ENCODE measurements around the gene TMEM176B.
"Not testable (repeated sequence)": the region's sequence is repeated elsewhere in the genome, so short reads cannot be mapped to it uniquely, and the experiment has no call there.

TMEM176B gene

GRCh38 chr7:150824379-150825177 lies 24.4 kb upstream of the TMEM176B start:
- no peak overlapping the region for H3K4me3 ChIP-seq
- no peaks in the 10 kb centered on the region for H4K20me1 ChIP-seq
- no peak overlapping the region for H3K4me2 ChIP-seq
- H3K9ac ChIP-seq = no peak overlapping the region
- no peaks in the 10 kb centered on the region for H3K27me3 ChIP-seq
- H3K36me3 ChIP-seq = no peaks in the 10 kb centered on the region
- H3K27ac ChIP-seq = no peak overlapping the region
- peaks cover 0 to 23% (median 3%) of the 10 kb centered on the region in 10 experiments; a peak in 7 of 20 replicates for H3K4me1 ChIP-seq
- H3K9me3 ChIP-seq (replicated peaks in 1 of 11) = peaks cover 0 to 13% (median 0%) of the 10 kb centered on the region in 11 experiments; a peak in 5 of 22 replicates
- TF ChIP-seq Cebpa-rat (IDR thresholded peaks at IDR 0.05) = no peak

GRCh38 chr7:150823484-150824126 lies 23.4 kb upstream of the TMEM176B start:
- Histone ChIP-seq H3K27me3 (no peaks in the 10 kb centered on the region), H3K4me1 (peaks cover 0 to 21% (median 0%) of the 10 kb centered on the region in 10 experiments; a peak in 1 of 20 replicates), H4K20me1 (no peaks in the 10 kb centered on the region), H3K27ac (no peak overlapping the region), H3K36me3 (no peaks in the 10 kb centered on the region), H3K4me3 (no peak overlapping the region), H3K9ac (no peak overlapping the region), H3K9me3 (replicated peaks in 1 of 11) (peaks cover 0 to 13% (median 0%) of the 10 kb centered on the region in 11 experiments; a peak in 5 of 22 replicates), H3K4me2 (no peak overlapping the region)
- TF ChIP-seq Cebpa-rat (IDR thresholded peaks at IDR 0.05) = no peak

GRCh38 chr7:150823043-150823442 lies 22.9 kb upstream of the TMEM176B start:
- no peak overlapping the region for H3K4me3 ChIP-seq
- peaks cover 0 to 13% (median 0%) of the 10 kb centered on the region in 11 experiments; a peak in 5 of 22 replicates for H3K9me3 ChIP-seq (replicated peaks in 1 of 11)
- peaks cover 0 to 21% (median 0%) of the 10 kb centered on the region in 10 experiments; a peak in 1 of 20 replicates for H3K4me1 ChIP-seq
- H3K9ac ChIP-seq = no peak overlapping the region
- H3K36me3 ChIP-seq = no peaks in the 10 kb centered on the region
- H4K20me1 ChIP-seq = no peaks in the 10 kb centered on the region
- no peak overlapping the region for H3K27ac ChIP-seq
- H3K27me3 ChIP-seq = no peaks in the 10 kb centered on the region
- TF ChIP-seq Cebpa-rat (IDR thresholded peaks at IDR 0.05) = no peak
- H3K4me2 ChIP-seq = peak overlapping the region in 2 of 11 experiments; percentile 11 to 55; a peak in 3 of 22 replicates

- no peaks in the 10 kb centered on the region for H3K36me3 ChIP-seq
- peaks cover 0 to 21% (median 0%) of the 10 kb centered on the region in 10 experiments; a peak in 1 of 20 replicates for H3K4me1 ChIP-seq
- H3K27ac ChIP-seq = no peak overlapping the region
- no peaks in the 10 kb centered on the region for H4K20me1 ChIP-seq
- TF ChIP-seq Cebpa-rat (IDR thresholded peaks at IDR 0.05) = no peak
- no peak overlapping the region for H3K9ac ChIP-seq
- no peaks in the 10 kb centered on the region for H3K27me3 ChIP-seq
- no peak overlapping the region for H3K4me3 ChIP-seq
- peak overlapping the region in 1 of 11 experiments; percentile 23; a peak in 1 of 22 replicates for H3K4me2 ChIP-seq
- peaks cover 11 to 25% (median 13%) of the 10 kb centered on the region in 11 experiments for H3K9me3 ChIP-seq (replicated peaks in 1 of 11)
Observed at GRCh38 chr7:150820578-150821198, 20.5 kb upstream of the TMEM176B start.

- no peaks in the 10 kb centered on the region for H4K20me1 ChIP-seq
- no peak overlapping the region for H3K9ac ChIP-seq
- no peaks in the 10 kb centered on the region for H3K27me3 ChIP-seq
- H3K27ac ChIP-seq = no peak overlapping the region
- TF ChIP-seq Cebpa-rat (IDR thresholded peaks at IDR 0.05) = no peak
- H3K4me2 ChIP-seq = peak overlapping the region in 2 of 11 experiments; percentile 10 to 23; a peak in 2 of 22 replicates
- H3K36me3 ChIP-seq = no peaks in the 10 kb centered on the region
- peaks cover 17 to 30% (median 17%) of the 10 kb centered on the region in 11 experiments for H3K9me3 ChIP-seq (replicated peaks in 1 of 11)
- peaks cover 0 to 21% (median 0%) of the 10 kb centered on the region in 10 experiments; a peak in 1 of 20 replicates for H3K4me1 ChIP-seq
- H3K4me3 ChIP-seq = no peak overlapping the region
Observed at GRCh38 chr7:150820148-150820547, 20.0 kb upstream of the TMEM176B start.

GRCh38 chr7:150818971-150819370 lies 18.8 kb upstream of the TMEM176B start:
- Histone ChIP-seq H3K27ac (no peak overlapping the region), H3K9me3 (replicated peaks in 1 of 11) (peaks cover 24 to 40% (median 25%) of the 10 kb centered on the region in 11 experiments), H3K4me1 (peaks cover 0 to 21% (median 0%) of the 10 kb centered on the region in 10 experiments; a peak in 1 of 20 replicates), H4K20me1 (no peaks in the 10 kb centered on the region), H3K4me3 (no peak overlapping the region), H3K4me2 (no peak overlapping the region; a peak in 2 of 22 replicates), H3K36me3 (no peaks in the 10 kb centered on the region), H3K27me3 (no peaks in the 10 kb centered on the region), H3K9ac (no peak overlapping the region)
- TF ChIP-seq Cebpa-rat (IDR thresholded peaks at IDR 0.05) = no peak

GRCh38 chr7:150814328-150815001 lies 14.3 kb upstream of the TMEM176B start:
- no peak for TF ChIP-seq Cebpa-rat (IDR thresholded peaks at IDR 0.05)
- Histone ChIP-seq H4K20me1 (no peaks in the 10 kb centered on the region), H3K27ac (no peak overlapping the region), H3K4me3 (no peak overlapping the region), H3K4me2 (no peak overlapping the region), H3K9ac (no peak overlapping the region), H3K36me3 (no peaks in the 10 kb centered on the region), H3K4me1 (peaks cover 0 to 5% (median 0%) of the 10 kb centered on the region in 10 experiments; a peak in 1 of 20 replicates), H3K9me3 (replicated peaks in 1 of 11) (peaks cover 21 to 31% (median 24%) of the 10 kb centered on the region in 11 experiments), H3K27me3 (no peaks in the 10 kb centered on the region)

GRCh38 chr7:150807616-150808438 lies 7.7 kb upstream of the TMEM176B start:
- not testable (repeated sequence) for H3K27me3 ChIP-seq, H3K4me3 ChIP-seq, H3K4me2 ChIP-seq, H4K20me1 ChIP-seq, H3K4me1 ChIP-seq, H3K36me3 ChIP-seq, H3K9ac ChIP-seq, H3K27ac ChIP-seq
- peaks cover 22 to 37% (median 29%) of the 10 kb centered on the region in 11 experiments for H3K9me3 ChIP-seq (replicated peaks in 1 of 11)
